NCI-H460 (cell line): Measurements from ENCODE around the gene NLGN4Y. TPM values are rescaled to one million over a fixed set of nuclear protein-coding genes. Genes with fewer than 3 reads are reported as not detected.
"Not testable (repeated sequence)": the region's sequence is repeated elsewhere in the genome, so short reads cannot be mapped to it uniquely, and the experiment has no call there.

Experiments used
- DNase-seq: peaks from one replicate; pipeline ENCODE4 v3.0.0-alpha.2; 2016; ENCODE audit warnings: low read depth; ENCODE audit errors: extremely low read depth
- total RNA-seq: library from RNA; depleted of rRNA; stranded (reverse); fragments of >200 nt; shearing (Covaris generic); gene quantifications from 2 replicates; pipeline ENCODE4 v1.2.3, GENCODE V29; 2014

The NLGN4Y gene
- total RNA-seq, 1 experiment from 2014 or later = 33.3 TPM

DNA sequence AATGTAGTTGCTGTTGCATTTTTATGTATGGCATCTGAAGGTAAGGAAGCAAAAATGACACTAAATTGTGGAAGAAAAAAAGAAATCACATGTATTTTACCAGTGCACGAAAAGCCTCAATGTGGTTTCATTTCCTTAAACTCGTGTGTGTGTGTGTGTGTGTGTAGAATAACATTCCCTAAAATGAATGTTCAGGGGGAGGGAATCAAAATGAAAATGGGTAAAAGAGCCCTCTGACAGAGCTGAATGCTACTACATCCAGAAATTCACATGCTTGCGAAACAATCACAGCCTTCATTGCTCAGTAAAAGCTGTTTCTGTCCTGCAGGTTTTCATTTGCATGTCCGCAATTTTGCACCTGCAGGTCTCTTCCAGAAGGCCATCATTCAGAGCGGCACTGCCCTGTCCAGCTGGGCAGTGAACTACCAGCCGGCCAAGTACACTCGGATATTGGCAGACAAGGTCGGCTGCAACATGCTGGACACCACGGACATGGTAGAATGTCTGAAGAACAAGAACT, 305.1 kb downstream of the NLGN4Y start:
- no peak for DNase-seq

DNA sequence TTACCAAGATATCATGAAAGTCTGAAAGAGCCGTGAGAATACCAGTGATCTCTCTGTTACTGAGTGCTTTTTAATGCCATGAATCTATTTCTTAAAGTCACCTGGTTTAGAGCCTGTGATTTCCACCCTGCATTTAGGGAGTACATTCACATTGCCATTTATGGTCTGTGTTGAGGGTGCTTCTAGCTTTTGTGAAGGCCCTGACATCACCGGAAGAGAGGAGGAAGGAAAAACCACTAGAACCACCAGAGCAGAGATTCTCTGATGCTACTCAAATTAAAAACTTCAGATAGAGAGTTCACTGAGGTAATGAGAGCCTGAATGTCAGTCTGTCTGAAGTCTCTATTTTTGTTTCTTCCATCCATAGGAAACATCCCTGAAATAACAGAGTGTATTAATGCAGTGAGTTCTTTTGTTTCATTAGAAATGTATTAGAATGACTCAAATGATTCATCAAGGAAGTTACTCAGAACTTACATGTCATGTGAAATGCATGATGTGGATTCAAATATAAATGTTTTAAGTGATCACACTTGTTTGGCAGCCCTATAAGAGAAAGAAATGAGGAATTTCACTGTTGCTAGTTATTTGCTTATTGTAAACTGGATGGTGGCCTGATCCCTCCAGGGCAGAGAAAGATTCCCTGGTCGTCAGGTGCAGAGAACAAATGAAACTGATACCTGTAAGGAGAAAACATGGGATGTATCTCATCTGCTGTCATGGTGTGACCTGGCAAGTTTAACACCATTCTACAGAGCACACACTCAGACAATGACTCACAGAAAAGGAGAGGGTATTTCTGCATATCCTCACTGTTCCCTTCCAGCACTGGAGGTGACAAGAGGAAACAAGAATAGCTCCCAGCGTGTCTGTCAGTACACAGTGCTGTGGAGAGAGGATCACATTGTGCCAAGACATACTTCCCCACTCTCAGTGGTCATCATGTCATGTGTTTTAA, 310.1 kb downstream of the NLGN4Y start:
- DNase-seq = peak; percentile 50

DNA sequence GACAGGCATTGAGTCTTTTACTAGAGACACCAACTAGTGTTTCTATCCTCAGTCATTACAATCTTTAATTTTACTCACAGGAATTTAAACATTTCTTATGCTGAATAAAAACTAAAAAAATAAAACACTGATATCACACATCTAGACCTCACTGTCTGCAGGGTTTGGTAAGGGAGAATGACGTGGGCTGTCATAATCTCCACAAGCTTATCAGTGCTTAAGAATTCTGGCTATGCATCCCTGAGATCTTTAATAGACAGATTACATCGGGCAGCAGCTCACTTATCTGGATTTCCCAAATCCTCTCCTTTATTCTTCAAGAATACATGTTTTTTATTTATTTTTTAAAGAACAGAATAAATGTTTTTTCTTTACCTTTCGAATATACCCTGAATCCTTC, 313.1 kb downstream of the NLGN4Y start:
- no peak for DNase-seq

DNA sequence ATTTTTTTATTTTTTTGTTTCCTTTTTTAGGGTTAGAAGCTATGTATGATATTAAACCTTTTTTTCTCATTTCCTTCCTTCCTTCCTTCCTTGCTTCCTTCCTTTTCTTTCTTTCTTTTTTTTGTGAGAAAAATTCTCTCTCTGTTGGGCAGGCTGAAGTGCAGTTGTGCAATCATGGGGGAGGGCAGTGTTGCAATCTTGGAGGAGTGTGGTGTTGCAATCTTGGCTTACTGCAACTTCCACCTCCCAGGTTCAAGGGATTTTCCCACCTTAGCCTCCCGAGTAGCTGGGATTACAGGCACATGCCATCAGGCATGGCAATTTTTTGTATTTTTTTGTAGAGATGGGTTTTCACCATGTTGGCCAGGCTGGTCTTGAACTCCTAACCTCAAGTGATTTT, 326.4 kb downstream of the NLGN4Y start:
- no peak for DNase-seq

DNA sequence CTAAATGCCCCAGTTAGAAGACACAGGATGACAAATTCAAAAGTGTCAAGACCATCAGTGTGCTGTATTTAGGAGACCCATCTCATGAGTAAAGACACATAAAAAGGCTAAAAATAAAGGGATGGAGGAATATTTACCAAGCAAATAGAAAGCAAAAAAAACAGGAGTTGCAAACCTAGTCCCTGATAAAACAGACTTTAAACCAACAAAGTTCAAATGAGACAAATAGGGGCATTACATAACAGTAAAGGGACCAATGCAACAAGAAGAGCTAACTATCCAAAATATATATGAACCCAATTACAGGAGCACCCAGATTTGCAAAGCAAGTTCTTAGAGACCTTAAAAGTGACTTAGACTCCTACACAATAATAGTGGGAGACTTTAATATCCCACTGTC, 336.1 kb downstream of the NLGN4Y start:
- no peak for DNase-seq

DNA sequence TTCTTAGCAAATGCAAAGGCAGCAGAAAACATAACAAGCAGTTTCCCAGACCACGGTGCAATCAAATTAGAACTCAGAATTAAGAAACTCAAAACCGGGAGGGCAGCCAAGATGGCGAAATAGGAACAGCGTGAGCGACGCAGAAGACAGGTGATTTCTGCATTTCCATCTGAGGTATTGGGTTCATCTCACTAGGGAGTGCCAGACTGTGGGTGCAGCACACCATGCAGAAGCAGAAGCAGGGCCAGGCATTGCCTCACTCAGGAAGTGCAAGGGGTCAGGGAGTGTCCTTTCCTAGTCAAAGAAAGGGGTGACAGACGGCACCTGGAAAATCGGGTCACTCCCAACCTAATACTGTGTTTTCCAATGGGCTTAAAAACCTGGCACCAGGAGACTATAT, 336.7 kb downstream of the NLGN4Y start:
- not testable (repeated sequence) for DNase-seq

DNA sequence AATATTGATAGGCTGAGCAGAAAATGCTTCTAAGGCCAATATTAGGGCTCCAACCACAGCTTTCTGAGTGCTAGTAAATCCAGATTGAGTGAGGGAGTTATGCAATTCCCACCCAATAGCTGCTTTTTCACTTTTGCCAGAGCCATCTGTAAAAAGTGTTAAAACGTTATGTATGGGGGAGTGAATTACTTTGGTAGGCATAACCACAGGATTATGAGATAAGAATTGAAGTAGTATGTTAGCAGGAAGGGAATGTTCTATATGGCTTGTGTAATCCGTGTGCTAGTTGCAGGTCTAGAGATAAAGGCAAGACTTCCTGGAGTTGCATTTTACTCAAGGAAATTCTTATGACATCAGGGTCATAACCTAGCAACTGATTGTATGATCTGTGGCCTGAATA, 347.6 kb downstream of the NLGN4Y start:
- DNase-seq = no peak
